ENCODE data around the gene PAK1.

Gene PAK1

GRCh38 chr11:77472991-77473800, 698 bp downstream of the PAK1 start:
- peak; percentile 20 for DNase-seq

- DNase-seq: no peak
Observed at GRCh38 chr11:77471558-77472193, 2.2 kb downstream of the PAK1 start.

- no peak for DNase-seq
Observed at GRCh38 chr11:77470971-77471370, 2.9 kb downstream of the PAK1 start.

- no peak for DNase-seq
Observed at GRCh38 chr11:77470504-77470903, 3.4 kb downstream of the PAK1 start.

- DNase-seq: no peak
Observed at GRCh38 chr11:77468527-77468926, 5.4 kb downstream of the PAK1 start.

GRCh38 chr11:77467993-77468392, 5.9 kb downstream of the PAK1 start:
- DNase-seq: no peak

GRCh38 chr11:77467233-77467632, 6.7 kb downstream of the PAK1 start:
- no peak for DNase-seq

- DNase-seq: no peak
Observed at GRCh38 chr11:77457340-77457739, 16.6 kb downstream of the PAK1 start.

- no peak for DNase-seq
Observed at GRCh38 chr11:77455740-77456139, 18.2 kb downstream of the PAK1 start.

GRCh38 chr11:77454867-77455655, 18.8 kb downstream of the PAK1 start:
- no peak for DNase-seq

- no peak for DNase-seq
Observed at GRCh38 chr11:77450227-77450626, 23.7 kb downstream of the PAK1 start.

- DNase-seq: no peak
Observed at GRCh38 chr11:77449784-77450183, 24.1 kb downstream of the PAK1 start.

- no peak for DNase-seq
Observed at GRCh38 chr11:77449060-77449521, 24.8 kb downstream of the PAK1 start.

GRCh38 chr11:77448269-77448668, 25.6 kb downstream of the PAK1 start:
- DNase-seq: no peak

GRCh38 chr11:77446911-77447629, 26.8 kb downstream of the PAK1 start:
- no peak for DNase-seq

- no peak for DNase-seq
Observed at GRCh38 chr11:77444261-77444660, 29.6 kb downstream of the PAK1 start.

- DNase-seq: no peak
Observed at GRCh38 chr11:77442394-77443053, 31.4 kb downstream of the PAK1 start.

- DNase-seq: no peak
Observed at GRCh38 chr11:77441426-77441825, 32.5 kb downstream of the PAK1 start.

- DNase-seq: no peak
Observed at GRCh38 chr11:77440678-77441077, 33.2 kb downstream of the PAK1 start.

- DNase-seq: no peak
Observed at GRCh38 chr11:77438487-77438886, 35.4 kb downstream of the PAK1 start.

- DNase-seq: no peak
Observed at GRCh38 chr11:77436969-77437368, 36.9 kb downstream of the PAK1 start.

GRCh38 chr11:77436506-77436905, 37.4 kb downstream of the PAK1 start:
- DNase-seq: no peak
